ENCODE data around the gene CX3CR1. TPM values are rescaled to one million over a fixed set of nuclear protein-coding genes. Genes with fewer than 3 reads are reported as not detected.
"Not testable (repeated sequence)": the region's sequence is repeated elsewhere in the genome, so short reads cannot be mapped to it uniquely, and the experiment has no call there.

CX3CR1 gene, protein sequence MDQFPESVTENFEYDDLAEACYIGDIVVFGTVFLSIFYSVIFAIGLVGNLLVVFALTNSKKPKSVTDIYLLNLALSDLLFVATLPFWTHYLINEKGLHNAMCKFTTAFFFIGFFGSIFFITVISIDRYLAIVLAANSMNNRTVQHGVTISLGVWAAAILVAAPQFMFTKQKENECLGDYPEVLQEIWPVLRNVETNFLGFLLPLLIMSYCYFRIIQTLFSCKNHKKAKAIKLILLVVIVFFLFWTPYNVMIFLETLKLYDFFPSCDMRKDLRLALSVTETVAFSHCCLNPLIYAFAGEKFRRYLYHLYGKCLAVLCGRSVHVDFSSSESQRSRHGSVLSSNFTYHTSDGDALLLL
- total RNA-seq, result 1.5 TPM

DNA sequence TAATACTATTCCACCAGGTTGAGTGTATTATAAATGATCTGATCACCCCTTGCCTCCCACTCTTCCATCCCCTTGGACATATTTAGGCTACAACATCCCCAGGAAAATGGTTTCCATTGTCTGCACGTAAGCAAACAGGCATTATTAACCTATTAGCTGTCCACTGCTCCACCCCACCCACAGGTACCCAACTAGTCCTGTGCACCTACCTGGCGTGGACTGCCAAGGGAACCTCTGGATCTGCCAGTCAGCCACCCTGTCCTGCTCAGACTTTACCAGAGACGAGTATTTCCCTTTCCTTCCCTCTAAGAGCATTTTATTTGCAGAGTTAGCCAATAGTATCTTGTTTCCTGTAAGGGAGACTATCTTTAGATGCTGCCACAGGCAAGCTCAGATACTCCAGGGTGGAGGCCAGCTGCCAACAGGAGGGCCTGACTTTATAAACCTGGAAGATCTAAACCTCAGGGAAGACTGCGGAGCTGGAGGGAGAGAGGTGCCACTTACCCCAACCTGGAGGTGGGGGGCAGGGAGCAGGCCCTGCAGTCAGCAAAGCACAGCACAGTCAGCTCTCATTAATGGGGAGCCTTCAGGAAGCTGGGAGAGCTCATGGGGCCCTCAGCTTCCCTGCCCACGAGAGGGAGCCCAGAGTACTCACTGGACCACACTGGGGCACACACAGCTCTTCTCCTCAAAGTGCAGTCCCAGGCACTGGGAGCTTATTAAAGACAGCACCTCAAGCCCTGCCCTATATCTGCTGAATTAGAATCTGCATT lies at the start of gene CX3CR1:
Gene CX3CR1, minus strand, starts transcription at position 292 of the 773 bp plus-strand sequence. CDS start 13,527 bp downstream, outside the sequence.
- DNase-seq, result no peak

DNA sequence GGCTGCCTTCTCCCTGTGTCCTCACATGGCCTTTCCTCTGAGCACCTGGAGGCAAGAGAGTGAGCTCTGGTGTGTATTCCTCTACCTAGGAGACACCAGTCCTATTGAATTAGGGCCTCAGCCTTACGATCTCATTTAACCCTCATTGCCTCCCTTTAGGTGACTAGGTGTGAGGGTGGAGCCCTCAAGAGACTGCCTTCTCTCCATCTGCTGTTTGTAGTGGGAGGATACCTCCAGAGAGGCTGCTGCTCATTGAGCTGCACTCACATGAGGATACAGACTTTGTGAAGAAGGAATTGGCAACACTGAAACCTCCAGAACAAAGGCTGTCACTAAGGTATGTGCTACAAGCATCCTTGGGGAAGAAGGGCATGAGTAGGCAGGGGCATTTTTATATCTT lies 49.7 kb upstream of the CX3CR1 start, which contains the start of gene CCR8:
Gene CCR8, plus strand, starts transcription at position 217 of the 400 bp plus-strand sequence. CDS start 2,623 bp downstream, outside the sequence.
- no peak for DNase-seq

DNA sequence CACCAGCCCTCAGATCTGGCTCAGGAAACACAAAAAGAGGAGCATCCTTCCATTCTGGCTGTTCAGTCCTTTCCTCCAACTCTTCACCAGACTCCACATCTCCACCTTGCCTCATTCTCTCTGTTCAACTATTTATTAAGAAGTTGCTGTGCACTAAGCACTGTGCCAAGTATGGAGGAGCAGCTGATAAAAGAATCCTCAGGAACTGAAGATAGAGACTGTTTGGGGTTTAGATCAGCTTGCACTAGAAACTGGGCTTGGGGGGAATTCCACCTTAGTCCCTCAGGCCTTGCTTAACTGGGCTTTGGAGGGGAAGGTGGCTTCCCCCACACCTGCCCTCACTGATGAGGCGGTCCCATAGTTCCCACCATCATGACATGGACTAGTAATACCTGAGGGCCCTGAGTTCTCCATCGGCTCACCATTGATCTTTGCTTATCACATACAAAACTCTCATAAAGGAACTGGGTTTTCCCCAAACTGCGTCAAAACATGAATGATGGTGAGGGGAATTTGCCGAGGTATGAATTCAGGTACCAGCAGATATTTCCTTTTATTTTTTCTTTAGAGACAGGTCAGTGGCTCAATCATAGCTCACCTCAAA lies 48.0 kb upstream of the CX3CR1 start:
- no peak for DNase-seq

DNA sequence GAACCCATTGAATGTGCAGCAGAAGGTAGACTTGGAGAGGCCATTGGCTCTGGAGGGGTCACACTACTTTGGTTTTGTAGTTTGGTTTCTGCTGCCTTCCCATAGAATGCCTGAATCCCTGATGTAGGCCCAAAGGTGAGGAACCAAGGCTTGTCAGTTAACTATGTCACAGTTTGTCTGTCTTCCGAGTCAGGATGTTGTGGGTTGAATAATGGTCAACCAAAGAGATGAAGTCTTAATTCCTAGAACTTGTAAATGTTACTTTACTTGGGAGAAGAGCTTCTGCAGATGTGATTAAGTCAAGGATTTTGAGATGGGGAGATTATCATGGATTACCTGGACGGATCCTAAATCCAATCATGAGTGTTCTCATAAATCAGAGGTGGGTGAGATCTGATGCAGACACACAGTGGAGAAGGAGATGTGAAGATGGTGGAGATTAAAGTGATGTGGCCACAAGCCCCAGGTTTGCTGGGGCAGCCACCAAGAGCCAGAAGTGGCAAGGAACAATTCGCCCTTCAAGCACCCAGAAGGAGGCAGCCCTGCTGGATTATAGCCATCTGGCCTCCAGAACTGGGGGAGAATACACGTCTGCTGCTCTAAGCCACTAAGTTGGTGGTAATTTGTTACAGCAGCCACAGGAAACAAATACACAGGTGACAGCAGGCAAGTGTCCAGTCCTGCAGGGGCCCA lies 47.4 kb upstream of the CX3CR1 start:
- no peak for DNase-seq

DNA sequence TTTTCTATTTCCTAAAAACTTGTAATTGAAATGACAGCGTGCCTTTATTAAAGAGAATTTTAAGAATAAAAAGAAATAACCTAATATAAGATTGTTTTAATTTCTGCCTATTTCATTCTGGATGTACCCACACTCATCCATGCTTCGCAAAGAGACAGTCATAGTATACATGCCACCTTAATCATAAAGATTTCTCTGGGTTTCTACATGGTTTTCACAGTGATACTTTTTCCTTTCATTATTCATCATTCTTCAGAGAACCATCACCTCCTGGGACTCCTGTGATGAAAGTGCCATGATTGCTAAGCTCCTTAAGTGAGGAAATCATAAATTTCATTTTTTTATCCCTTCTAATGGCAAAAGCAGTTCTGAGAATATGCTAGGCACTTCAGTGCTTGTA lies 45.4 kb upstream of the CX3CR1 start:
- DNase-seq, result no peak

DNA sequence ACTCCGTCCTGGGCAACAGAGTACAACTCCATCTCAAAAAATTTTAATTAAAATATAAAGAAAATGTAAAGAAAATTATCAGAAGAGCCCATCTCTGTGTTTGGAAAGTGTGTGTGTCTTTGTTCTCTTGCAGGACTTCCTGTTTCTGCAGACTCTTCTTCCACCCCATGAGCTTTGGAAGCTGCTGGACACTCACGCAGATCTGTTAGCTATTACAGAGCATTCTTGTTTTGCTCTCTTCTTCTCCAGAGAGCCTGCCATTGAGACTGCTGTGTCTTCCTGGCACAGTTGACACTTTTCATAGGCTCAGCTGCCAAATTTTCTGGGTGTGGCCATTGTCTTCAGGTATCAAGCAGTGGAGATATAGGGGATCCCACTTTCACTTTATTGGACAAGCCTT lies 43.7 kb upstream of the CX3CR1 start:
- no peak for DNase-seq

DNA sequence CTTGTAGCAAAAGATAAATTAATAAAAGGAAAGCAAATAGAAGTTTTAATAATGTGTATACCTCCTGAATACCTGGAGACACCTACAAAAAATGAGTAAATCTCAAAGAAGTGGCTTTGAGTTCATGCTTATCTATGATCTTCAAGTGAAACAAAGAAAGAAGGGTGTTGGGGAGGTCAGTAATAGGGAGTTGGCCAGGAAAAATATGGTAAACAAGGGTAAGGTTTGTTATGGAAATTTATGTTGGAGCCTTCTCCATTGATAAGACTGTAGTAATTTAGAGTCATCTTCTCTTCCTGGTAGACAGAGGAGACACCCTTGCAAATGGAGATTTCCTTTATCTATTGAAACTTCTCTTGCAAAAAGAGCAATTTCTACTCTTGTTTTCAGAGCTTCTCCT lies 43.1 kb upstream of the CX3CR1 start:
- no peak for DNase-seq

DNA sequence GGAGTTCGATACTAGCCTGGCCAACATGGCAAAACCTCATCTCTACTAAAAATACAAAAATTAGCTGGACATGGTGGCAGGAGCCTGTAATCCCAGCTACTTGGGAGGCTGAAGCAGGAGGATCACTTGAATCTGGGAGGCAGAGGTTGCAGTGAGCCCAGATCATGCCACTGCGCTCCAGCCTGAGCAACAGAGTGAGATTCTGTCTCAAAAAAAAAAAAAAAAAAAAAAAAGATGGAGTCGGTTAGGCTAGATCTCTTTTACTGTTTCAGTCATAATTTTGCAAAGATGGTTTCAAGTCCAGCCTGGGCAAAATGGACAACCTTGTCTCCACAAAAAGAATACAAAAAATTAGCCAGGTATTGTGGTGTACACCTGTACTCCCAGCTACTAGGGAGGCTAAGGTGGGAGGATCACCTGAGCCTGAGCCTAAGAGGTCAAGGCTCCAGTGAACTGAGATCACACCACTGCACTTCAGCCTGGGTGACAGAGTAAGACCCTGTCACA lies 42.4 kb upstream of the CX3CR1 start:
- DNase-seq, result not testable (repeated sequence)

DNA sequence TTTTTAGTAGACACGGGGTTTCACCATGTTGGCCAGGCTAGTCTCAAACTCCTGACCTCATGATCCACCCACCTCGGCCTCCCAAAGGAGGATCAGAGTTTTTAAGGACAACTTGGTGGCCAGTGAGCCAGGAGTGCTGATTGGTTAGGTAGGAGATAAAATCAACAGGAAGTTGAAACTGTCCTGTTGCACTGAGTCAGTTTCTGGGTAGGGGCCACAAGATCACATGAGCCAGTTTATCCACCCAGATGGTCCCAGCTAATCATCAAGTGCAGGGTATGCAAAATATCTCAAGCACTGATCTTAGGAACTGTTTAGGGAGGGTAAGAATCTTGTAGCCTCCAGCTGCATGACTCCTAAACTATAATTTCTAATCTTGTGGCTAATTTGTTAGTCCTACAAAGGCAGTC lies 41.7 kb upstream of the CX3CR1 start:
- DNase-seq, result not testable (repeated sequence)

DNA sequence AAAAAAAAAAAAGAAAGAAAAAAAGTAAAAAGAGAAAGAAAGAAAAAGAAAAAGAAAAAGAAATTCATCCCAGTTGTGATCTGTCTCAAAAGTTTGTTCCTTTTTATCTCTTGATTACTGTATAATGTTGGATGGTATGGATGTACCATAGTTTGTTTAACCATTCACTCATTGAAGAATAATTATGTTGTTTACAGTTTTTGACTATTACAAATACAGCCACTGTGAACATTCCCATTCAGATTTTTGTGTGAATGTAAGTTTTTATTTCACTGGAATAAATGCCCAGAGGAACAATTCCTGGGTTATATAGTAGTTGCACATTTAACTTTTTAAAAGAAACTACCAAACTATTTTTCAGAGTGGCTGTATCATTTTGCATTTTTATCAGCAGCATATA lies 39.4 kb upstream of the CX3CR1 start:
- no peak for DNase-seq

DNA sequence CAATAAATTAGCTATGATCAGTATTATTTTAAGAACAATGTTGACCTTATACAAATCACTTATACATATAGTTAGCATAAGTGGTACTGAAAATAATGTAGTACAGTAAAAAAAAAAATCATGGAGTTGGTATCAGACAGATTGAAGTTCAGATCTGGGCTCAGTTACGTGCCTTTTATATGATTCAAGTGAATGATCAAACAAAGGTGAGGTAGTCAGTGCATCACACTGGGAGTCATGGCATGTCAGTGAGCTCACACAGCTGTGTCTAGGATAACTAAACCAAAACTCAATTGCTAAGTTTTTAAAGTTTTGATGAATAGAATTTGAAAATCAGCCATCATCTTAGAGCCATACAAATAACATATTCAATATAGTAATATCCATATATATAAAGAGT lies 38.5 kb upstream of the CX3CR1 start:
- no peak for DNase-seq

DNA sequence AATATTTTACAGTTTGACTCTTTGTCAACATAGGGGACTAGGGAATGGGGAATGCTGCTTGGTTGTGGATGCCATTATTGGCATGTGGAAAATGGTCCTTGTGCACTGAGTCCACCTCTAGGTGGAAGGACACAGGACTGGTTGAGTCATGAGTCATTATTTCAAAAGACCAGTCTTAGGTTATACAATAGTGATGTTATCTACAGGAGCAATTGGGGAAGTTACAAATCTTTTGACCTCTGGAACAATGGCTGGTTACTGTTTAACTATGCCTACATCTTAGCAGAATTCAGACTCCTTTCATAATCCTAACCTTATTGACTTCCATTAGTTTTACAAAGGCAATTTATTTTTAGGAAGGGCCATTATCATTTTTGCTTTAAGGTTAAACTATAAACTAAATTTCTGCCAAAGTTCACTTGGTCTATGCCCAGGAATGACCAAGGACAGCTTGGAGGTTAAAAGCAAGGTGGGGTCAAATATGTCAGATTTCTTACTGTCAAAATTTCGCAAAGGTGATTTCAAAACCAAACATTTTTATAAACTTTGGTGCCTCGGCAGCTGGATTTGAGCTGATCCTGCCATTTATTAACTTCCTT lies 37.8 kb upstream of the CX3CR1 start:
- no peak for DNase-seq

DNA sequence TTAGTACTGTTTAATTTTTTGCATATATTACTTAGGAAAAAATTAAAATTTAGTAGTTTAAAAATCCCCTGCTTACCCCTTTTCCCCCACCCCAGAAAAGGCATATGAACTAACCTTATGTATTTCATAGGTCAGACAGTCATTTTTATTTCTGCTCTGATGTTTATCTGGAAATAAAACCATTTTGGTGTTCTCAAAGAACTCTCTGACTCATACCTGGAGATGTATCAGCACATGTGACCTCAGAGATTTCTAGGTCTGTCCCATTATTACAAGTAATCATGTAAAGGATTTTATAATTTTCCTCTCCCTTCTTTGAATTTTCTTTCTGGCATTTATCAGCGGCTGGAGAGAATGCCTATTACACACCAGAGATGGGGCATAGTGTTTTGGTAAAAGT lies 35.6 kb upstream of the CX3CR1 start:
- DNase-seq, result no peak

DNA sequence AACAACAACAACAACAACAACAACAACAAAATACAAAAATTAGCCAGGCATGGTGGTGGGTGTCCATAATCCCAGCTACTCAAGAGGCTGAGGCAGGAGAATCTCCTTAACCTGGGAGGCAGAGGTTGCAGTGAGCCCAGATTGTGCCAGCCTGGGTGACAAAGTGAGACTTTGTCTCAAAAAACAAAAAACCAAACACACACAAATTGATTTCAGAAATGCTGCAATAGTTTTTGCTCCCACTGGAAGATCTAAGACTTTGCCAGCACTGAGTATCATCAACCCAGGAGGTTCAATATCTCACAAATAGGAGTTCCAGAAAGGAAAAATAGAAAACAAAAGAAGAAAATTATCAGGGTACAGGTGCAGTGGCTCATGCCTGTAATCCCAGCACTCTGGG lies 33.5 kb upstream of the CX3CR1 start:
- no peak for DNase-seq

DNA sequence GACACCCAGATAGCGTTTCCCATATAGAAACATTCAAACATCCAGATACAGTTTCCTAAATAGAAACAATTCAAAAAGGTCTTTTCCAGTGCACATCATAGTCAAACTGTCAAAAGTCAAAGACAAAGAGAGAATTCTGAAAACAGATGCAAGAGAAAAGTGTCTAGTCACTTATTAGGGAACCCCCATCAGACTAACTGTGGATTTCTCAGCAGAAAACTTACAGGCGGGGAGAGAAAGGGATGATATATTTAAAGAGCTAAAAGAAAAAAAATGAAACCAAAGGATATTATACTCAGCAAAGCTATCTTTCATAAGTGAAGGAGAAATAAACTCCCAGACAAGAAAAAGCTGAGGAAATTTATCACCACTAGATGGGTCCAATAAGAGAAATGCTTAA lies 22.3 kb upstream of the CX3CR1 start:
- no peak for DNase-seq

DNA sequence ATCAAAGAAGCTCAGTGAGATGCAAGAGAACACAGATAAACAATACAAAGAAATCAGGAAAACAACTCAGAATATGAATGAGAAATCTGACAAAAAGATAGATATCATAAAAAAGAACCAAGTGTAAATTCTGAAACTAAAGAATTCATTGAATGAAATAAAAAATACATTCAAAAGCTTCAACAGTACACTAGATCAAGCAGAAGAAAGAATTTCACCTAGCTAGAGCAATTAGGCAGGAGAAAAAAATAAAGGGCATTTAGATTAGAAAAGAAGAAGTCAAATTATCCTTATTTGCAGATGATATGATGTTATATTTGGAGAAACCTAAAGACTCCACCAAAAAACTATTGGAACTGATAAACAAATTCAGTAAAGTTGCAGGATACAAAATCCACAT lies 19.4 kb upstream of the CX3CR1 start:
- no peak for DNase-seq

DNA sequence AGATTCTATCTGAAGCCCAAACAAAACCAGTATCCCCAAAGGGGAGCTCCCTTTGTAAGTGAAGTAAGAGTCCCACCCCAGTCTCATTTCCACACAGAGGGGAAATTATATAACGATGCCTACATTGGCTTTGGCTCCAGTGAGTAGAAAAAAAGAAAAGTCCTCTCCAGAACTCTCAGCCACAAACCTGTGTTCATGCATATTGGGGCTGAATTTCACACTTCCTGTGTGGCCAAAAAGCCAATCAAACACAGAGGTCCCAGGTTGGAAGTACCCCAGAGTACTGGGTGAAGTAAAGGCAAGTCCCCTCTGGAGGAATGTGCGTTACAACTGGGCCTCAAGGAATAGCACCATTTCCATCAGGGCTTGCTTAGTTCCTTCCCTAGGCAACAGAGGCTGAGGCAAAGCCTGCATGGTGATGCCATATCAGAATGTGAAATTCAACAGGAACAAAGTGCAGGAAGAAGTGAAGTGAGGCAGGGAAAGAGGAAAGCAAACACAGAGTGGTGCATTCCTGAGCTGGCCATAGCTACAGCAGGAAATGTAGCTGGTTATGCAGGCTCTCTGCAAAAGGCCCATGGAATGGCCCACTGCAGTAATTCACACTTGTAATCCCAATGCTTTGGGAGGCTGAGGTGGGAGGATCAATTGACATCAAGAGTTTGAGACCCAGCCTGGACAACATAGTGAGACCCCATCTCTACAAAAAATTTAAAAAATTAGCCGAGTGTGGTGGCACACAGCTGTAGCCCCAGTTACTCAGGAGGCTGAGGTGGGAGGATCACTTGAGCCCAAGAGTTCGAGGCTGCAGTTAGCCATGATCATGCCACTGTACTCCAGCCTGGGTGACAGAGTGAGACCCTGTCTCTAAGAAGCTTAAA lies 16.6 kb upstream of the CX3CR1 start:
- DNase-seq, result no peak

DNA sequence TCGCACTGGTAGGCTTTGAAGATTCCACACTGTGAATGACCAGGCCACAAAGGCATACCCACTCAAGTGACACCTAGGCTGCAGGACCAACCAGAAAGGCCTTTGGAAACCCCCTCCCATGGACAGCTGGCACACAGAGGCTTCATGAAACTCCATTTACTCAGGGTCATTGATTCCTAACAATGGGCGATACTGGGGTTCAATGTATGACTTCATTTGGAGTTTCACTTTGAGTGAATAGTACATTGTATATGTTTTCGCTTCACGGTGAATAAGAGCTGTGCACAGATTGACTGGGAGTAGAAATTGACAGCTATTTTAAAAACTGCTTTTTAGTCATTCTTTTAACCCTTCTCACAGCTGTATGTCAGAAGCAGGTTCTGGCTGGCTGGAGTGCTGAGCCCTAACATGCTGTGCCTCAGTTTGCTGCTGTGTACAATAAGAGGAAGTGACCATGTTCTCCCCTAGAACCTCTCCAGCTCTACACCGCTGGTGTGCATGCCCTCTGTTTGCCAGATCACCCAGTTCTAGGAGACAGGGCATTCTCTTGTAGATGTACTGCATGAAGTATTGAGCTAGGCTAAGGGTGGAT lies 15.4 kb upstream of the CX3CR1 start:
- DNase-seq, result no peak

DNA sequence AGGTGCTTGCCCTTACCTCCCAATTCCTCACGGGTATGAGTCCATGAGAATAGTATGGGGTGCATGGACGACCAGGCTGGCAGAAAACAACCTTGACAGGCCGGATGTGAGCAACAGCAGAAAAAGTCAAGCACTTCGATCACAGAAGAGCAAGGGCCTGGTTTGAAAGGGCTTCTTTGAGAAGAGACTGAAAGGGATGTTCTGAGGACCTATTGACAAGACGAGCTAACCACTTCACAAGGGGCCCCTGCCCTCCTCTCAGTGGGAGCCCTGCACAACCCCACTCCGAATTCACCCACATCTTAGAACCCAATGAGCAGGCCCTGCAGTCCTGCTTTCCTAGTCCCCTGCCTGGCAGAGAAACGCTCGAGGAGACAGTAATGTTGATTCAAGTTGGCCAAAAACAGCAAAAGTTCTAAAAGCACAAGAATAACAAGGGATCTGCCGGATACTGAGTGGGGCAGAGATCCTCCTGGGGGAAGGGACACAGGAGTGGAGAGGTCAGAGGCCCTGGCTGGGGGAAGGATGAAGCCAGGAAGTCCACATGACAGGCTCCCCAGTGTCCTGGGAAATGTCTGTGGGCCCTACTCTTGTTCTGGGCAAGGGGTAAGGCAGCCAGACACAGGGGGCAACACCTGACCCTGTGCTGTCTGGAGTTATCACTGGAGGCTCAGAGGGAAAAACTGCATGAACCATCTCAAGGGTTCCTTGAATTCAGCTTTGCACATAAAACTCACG lies 14.8 kb upstream of the CX3CR1 start:
- DNase-seq, result no peak

DNA sequence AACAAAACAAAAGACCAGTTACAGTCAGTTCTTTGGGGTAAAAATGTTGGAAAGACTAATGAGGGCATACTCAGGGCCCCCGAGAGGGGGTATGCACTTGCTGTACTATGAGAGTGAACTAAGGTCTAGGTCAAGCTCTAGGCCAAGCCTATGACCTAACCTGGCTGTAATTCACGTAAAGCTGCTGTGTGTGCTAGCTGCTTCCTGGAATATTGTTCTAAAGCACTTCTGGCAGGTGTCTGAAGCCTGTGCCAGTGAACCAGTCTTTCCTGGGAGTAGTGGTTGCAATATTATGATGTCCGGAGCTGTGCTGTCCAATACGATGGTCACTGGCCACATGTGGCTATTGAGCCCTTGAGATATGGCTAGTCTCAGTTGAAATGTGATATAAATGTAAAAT lies 13.1 kb upstream of the CX3CR1 start:
- no peak for DNase-seq
